Measurements from ENCODE around the gene IL1F10. TPM values are rescaled to one million over a fixed set of nuclear protein-coding genes. Genes with fewer than 3 reads are reported as not detected.

IL1F10 gene
- total and polyA plus RNA-seq, 2 experiments from 2014 or later: not detected

DNA sequence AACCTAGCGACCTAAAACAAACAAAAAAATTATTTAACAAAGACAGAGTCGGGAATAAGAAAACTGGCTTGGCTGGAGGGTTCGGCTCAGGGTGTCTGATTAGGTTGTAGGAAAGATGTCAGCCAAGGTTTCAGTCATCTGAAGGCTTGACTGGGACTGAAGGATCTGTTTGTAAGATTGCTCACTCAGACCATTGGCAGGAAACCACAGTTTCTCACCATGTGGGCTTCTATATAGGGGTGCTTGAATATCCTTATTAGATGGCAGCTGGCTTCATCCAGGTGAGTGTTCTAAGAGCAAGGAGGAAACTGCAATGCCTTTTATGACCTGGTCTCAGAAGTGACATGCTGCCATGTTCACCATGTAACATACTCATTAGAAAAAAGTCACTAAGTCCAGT is 14.1 kb upstream of the IL1F10 start:
- Histone ChIP-seq H3K27ac (no peak overlapping the region), H3K36me3 (no peaks in the 10 kb centered on the region), H3K4me3 (no peak overlapping the region), H3K27me3 (no peaks in the 10 kb centered on the region), H3K4me1 (ENCODE audit: low read depth) (no peaks in the 10 kb centered on the region), H3K9me3 (ENCODE audit: low read depth) (no peaks in the 10 kb centered on the region)
- no peak for DNase-seq (ENCODE audit: low read depth in 1 of 2, low spot score in 1 of 2)
- TF ChIP-seq, protein P1, sequence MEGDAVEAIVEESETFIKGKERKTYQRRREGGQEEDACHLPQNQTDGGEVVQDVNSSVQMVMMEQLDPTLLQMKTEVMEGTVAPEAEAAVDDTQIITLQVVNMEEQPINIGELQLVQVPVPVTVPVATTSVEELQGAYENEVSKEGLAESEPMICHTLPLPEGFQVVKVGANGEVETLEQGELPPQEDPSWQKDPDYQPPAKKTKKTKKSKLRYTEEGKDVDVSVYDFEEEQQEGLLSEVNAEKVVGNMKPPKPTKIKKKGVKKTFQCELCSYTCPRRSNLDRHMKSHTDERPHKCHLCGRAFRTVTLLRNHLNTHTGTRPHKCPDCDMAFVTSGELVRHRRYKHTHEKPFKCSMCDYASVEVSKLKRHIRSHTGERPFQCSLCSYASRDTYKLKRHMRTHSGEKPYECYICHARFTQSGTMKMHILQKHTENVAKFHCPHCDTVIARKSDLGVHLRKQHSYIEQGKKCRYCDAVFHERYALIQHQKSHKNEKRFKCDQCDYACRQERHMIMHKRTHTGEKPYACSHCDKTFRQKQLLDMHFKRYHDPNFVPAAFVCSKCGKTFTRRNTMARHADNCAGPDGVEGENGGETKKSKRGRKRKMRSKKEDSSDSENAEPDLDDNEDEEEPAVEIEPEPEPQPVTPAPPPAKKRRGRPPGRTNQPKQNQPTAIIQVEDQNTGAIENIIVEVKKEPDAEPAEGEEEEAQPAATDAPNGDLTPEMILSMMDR (IDR thresholded peaks at IDR 0.05; ENCODE audit: low read depth, low read length): no peak

DNA sequence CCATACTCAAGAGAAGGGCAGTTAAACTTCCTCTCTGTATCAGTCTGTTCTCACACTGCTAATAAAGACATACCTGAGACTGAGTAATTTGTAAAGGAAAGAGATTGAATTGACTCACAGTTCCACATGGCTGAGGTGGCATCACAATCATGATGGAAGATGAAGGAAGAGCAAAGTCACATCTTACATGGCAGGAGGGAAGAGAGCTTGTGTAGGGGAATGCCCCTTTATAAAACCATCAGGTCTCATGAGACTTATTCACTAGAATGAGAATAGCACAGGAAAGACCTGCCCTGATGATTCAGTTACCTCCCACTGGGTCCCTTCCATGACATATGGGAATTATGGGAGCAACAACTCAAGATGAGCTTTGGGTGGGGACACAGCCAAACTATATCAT is 13.7 kb upstream of the IL1F10 start:
- Histone ChIP-seq H3K4me1 (ENCODE audit: low read depth) (no peaks in the 10 kb centered on the region), H3K36me3 (no peaks in the 10 kb centered on the region), H3K27ac (no peak overlapping the region), H3K27me3 (no peaks in the 10 kb centered on the region), H3K9me3 (ENCODE audit: low read depth) (no peaks in the 10 kb centered on the region), H3K4me3 (no peak overlapping the region)
- TF ChIP-seq, protein P1 (IDR thresholded peaks at IDR 0.05; ENCODE audit: low read depth, low read length): no peak
- no peak for DNase-seq (ENCODE audit: low read depth in 1 of 2, low spot score in 1 of 2)

DNA sequence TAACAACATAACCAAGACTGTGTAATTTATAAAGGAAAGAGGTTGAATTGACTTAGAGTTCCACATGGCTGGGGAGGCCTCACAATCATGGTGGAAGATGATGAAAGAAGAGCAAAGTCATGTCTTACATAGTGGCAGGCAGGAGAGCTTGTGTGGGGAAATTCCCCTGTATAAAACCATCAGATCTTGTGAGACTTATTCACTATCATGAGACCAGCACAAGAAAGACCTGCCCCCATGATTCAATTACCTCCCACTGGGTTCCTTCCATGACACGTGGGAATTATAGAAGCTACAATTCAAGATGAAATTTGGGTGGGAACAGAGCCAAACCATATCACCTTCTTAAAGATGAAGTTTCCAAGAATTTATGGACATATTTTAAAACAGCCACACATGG is 11.2 kb upstream of the IL1F10 start:
- no peaks in the 10 kb centered on the region for H3K9me3 ChIP-seq (ENCODE audit: low read depth)
- H3K4me1 ChIP-seq (ENCODE audit: low read depth): no peaks in the 10 kb centered on the region
- H3K27ac ChIP-seq: no peak overlapping the region
- TF ChIP-seq, protein P1 (IDR thresholded peaks at IDR 0.05; ENCODE audit: low read depth, low read length): no peak
- no peak overlapping the region for H3K4me3 ChIP-seq
- no peaks in the 10 kb centered on the region for H3K27me3 ChIP-seq
- no peak for DNase-seq (ENCODE audit: low read depth in 1 of 2, low spot score in 1 of 2)
- no peaks in the 10 kb centered on the region for H3K36me3 ChIP-seq

DNA sequence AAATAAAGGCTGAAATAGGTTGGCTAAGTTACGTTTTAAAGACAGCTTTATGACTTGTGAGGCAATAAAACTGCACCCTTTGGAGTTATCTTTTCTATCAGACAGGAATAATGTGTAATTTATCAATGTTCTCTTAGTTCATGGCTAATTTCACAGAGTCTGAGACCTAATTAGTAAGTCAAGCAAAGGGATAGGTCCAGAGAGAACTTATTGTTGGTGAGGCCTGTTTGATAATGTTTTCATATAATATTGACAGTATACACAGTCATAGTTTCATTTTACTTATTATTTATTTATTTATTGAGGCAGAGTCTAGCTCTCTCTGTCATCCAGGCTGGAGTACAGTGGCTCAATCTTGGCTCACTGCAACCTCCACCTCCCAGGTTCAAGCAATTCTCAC is 10.7 kb upstream of the IL1F10 start:
- no peak overlapping the region for H3K4me3 ChIP-seq
- TF ChIP-seq, protein P1 (IDR thresholded peaks at IDR 0.05; ENCODE audit: low read depth, low read length): no peak
- H3K27ac ChIP-seq: no peak overlapping the region
- H3K27me3 ChIP-seq: no peaks in the 10 kb centered on the region
- H3K4me1 ChIP-seq (ENCODE audit: low read depth): no peaks in the 10 kb centered on the region
- no peaks in the 10 kb centered on the region for H3K9me3 ChIP-seq (ENCODE audit: low read depth)
- no peak for DNase-seq (ENCODE audit: low read depth in 1 of 2, low spot score in 1 of 2)
- no peaks in the 10 kb centered on the region for H3K36me3 ChIP-seq

DNA sequence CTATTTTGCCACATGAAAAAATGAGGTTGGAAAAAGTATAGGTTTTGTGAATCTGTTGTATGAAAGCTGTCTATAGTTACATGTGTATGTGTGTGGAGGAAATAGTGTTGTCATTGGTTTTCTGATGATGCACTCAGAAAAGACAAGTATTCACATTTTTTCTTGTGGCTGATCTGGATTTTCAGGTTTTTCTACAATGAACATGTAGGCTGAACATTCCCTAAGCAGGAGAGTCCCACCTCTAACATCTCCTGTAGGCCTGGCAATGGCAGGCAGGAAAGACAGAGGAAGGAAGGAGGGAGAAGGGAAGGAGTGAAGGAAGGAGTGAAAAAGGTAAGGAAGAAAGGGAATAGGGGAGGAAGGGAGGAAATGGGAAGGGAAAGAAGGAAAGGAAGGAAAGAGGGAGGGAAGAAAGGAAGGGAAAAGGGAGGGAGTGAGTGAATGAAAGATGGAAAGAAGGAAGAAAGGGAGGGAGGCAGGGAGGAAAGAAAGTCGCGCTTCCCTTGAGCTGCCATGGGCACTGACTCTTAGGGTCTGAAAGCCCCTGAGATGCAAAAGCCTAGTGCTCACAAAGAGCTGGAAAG is 9.3 kb upstream of the IL1F10 start:
- Histone ChIP-seq H3K4me3 (no peak overlapping the region), H3K27me3 (no peaks in the 10 kb centered on the region), H3K4me1 (ENCODE audit: low read depth) (no peaks in the 10 kb centered on the region), H3K27ac (no peak overlapping the region), H3K9me3 (ENCODE audit: low read depth) (no peaks in the 10 kb centered on the region), H3K36me3 (no peaks in the 10 kb centered on the region)
- TF ChIP-seq, protein P1 (IDR thresholded peaks at IDR 0.05; ENCODE audit: low read depth, low read length): no peak
- DNase-seq (ENCODE audit: low read depth in 1 of 2, low spot score in 1 of 2): no peak

Measured in cardiac muscle cell (in vitro differentiated cells and primary cell).